OCI-LY3 (cell line): Measurements from ENCODE around the gene RIN3.

Experiments
- CTCF ChIP-seq: fragments of 200-600, 300-600 bp; sonication (generic); IDR thresholded peaks from 2 replicates; pipeline ENCODE4 v1.5.1; 2014; ENCODE audit warnings: antibody characterized with exemption, low read length, low read depth
- EZH2phosphoT487 ChIP-seq: fragments of 200-600 bp; shearing (Covaris generic); IDR thresholded peaks from 2 replicates; pipeline ENCODE4 v1.6.1; 2018; ENCODE audit warnings: antibody characterized with exemption, mixed run types, low read depth

DNA sequence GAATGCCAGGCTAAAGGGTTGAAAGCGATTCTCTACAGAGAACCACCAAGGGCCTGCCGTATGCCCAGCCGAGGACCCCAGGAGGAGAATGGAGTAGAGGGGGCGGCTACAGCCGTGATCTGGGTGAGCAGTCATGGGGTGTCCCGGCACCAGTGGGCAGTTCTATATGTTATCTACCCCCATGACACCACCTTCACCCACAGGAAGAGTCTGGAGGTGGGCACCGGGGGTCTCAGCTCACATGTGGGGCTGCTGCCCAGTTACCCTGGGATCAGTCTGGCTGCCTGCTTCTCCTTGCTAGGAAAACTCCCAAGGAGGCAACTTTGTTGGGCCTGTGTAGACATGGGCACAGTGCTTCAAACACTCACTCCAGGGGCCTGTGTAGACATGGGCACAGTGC lies 135.5 kb downstream of the RIN3 start:
- TF ChIP-seq CTCF (no peak), EZH2phosphoT487 (no peak)
